ENCODE data around the gene ATG9A.

DNA sequence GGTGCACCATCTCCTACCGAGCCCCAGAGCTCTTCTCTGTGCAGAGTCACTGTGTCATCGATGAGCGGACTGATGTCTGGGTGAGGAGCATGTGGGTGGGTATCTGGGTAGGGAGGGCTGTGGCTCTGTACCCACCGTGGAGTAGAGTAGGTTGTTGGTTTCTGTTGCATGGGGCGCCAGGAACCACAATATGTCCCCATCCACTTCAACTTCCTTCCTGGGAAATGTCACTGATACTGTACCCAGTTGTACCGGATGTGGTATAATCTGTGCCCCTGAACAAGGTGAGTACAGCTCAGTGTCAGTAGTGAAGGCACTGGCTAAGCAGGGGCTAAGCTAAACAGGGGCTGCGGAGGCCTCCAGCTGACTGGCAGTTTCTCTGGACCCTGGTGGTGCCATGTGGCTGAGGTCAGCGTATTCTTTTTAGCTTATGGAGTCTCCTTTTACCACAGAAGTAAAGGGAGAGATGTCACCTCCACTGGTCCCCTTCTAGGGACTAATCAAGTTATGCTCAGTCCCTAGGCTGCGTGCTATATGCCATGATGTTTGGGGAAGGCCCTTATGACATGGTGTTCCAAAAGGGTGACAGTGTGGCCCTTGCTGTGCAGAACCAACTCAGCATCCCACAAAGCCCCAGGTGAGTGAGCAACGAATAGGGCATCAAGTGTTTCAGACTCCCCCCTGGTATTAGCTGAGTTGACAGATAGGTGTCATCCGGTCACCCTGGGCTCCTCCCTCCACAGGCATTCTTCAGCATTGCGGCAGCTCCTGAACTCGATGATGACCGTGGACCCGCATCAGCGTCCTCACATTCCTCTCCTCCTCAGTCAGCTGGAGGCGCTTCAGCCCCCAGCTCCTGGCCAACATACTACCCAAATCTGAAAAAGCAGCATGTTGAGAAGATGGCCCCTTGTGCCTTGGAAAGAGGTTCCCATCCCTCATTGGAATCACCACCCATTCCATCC is 18.5 kb upstream of the ATG9A start:
- TF ChIP-seq POLR2A (IDR thresholded peaks at IDR 0.05; ENCODE audit: low read depth, low read length) = no peak
- no peak for TF ChIP-seq TAF1 (IDR thresholded peaks at IDR 0.05; ENCODE audit: borderline replicate concordance, low read depth, low read length)

All from GM12892 (cell line).